HepG2 (cell line): Measurements from ENCODE around the gene PSEN1. TPM values are rescaled to one million over a fixed set of nuclear protein-coding genes. Genes with fewer than 3 reads are reported as not detected.
A peak's percentile ranks its signal among the peaks of the same experiment; 100 is the strongest.

Source experiments
- ATAC-seq: fragments of 200-7000 bp; cut with Tn5 transposase; 3 replicates; pipeline ENCODE4 v1.9.1; 2020; ENCODE audit warnings: mild to moderate bottlenecking, moderate library complexity
- BruUV-seq: library from RNA; stranded (reverse); fragments of 400-500 nt; replicated peaks from 2 replicates; lab custom pipeline; 2021; lab: Mats Ljungman, UMichigan
- CTCF ChIA-PET: fragments of 300-600 bp; formaldehyde crosslinking; extraction: SDS; loops from one replicate; lab custom pipeline; 2021; ENCODE audit warnings: low total read pairs, inconsistent platforms, low intra/inter-chr PET ratio; lab: Yijun Ruan, JAX
- POLR2A ChIA-PET: fragments of 350-600 bp; sonication (Branson Sonifier 250); formaldehyde crosslinking; loops from one replicate; lab custom pipeline; 2020; ENCODE audit warnings: antibody characterized with exemption, inconsistent platforms; lab: Yijun Ruan, JAX
- DNase-seq: peaks from one replicate; pipeline ENCODE4 v3.0.0-alpha.2; 2015; ENCODE audit warnings: low spot score
- FAIRE-seq: peaks from 3 replicates; lab custom pipeline; 2011; peaks lifted over from hg19 to GRCh38; lab: Jason Lieb, UNC
- H2AFZ ChIP-seq: one replicate; pipeline ENCODE4 v1.6.1; 2011; ENCODE audit warnings: low read length, inconsistent platforms
- H3K27ac ChIP-seq: fragments of 300-600 bp; 3 replicates; pipeline ENCODE4 v1.8.0; 2011; ENCODE audit warnings: mixed run types, mild to moderate bottlenecking, mixed read lengths, low read length, inconsistent platforms; ENCODE audit not compliant: insufficient read depth; ENCODE audit errors: extremely low read length
- H3K27me3 ChIP-seq, 2 experiments: fragments of 200-600 bp in 1 of 2; 2 replicates in 1 of 2; 3 replicates in 1 of 2; pipeline versions ENCODE4 v1.6.0 to v1.8.0; 2011; ENCODE audit warnings: low read length in 2 of 2, mild to moderate bottlenecking in 2 of 2, moderate library complexity in 2 of 2, inconsistent platforms in 1 of 2; ENCODE audit not compliant: insufficient read depth in 2 of 2, control insufficient read depth in 1 of 2
- H3K36me3 ChIP-seq, 2 experiments: fragments of 200-600 bp in 1 of 2; replicated peaks in 1 of 2; 2 replicates in 1 of 2; 3 replicates in 1 of 2; pipeline versions ENCODE4 v1.5.1 to v1.8.0; 2011; ENCODE audit warnings: low read length in 2 of 2, inconsistent platforms in 1 of 2; ENCODE audit not compliant: insufficient read depth in 2 of 2, control insufficient read depth in 1 of 2
- H3K4me1 ChIP-seq: 2 replicates; pipeline ENCODE4 v1.5.1; 2012; ENCODE audit warnings: low read length, inconsistent platforms; ENCODE audit not compliant: insufficient read depth
- H3K4me2 ChIP-seq: 2 replicates; pipeline ENCODE4 v1.6.0; 2011; ENCODE audit warnings: low read depth, low read length, inconsistent platforms
- H3K4me3 ChIP-seq, 3 experiments: fragments of 200-600 bp in 1 of 3; sonication (generic), shearing (Covaris generic) in 1 of 3; replicated peaks in 1 of 3; 2 replicates each; pipeline ENCODE4 v1.5.1; 2011 to 2016; ENCODE audit warnings: low read length in 3 of 3, inconsistent platforms in 2 of 3, low read depth in 2 of 3, mild to moderate bottlenecking in 2 of 3, control low read depth in 1 of 3, mixed read lengths in 1 of 3; ENCODE audit not compliant: insufficient read depth in 1 of 3
- H3K79me2 ChIP-seq: one replicate; pipeline ENCODE4 v1.6.1; 2011; ENCODE audit warnings: low read length, inconsistent platforms; ENCODE audit not compliant: insufficient read depth
- H3K9ac ChIP-seq: 2 replicates; pipeline ENCODE4 v1.6.0; 2011; ENCODE audit warnings: mild to moderate bottlenecking, low read depth, low read length, inconsistent platforms; ENCODE audit not compliant: insufficient read depth
- H3K9me3 ChIP-seq: 2 replicates; pipeline ENCODE4 v1.5.1; 2012; ENCODE audit warnings: mild to moderate bottlenecking, low read length
- H4K20me1 ChIP-seq: 2 replicates; pipeline ENCODE4 v1.6.0; 2011; ENCODE audit warnings: inconsistent platforms, mild to moderate bottlenecking, low read length, moderate library complexity; ENCODE audit not compliant: insufficient read depth
- AGO1 ChIP-seq: fragments of 200-400 bp; formaldehyde crosslinking; IDR thresholded peaks from 2 replicates; pipeline ENCODE4 v1.6.1; 2017; ENCODE audit warnings: mild to moderate bottlenecking, low read depth, low read length, moderate library complexity; ENCODE audit not compliant: poor library complexity, severe bottlenecking
- GABPB1 ChIP-seq: IDR thresholded peaks from 2 replicates; pipeline ENCODE4 v1.6.1; 2016; ENCODE audit warnings: mild to moderate bottlenecking, missing genetic modification reagents, moderate library complexity, missing compliant biosample characterization
- GFI1 ChIP-seq: sonication (generic); formaldehyde crosslinking; IDR thresholded peaks from 2 replicates; pipeline ENCODE4 v1.5.0; 2020; ENCODE audit warnings: missing genetic modification reagents, mild to moderate bottlenecking, borderline replicate concordance
- ISL2 ChIP-seq: sonication (generic); formaldehyde crosslinking; IDR thresholded peaks from 2 replicates; pipeline ENCODE4 v1.5.0; 2020; ENCODE audit warnings: missing genetic modification reagents
- KDM5B ChIP-seq: sonication (generic); formaldehyde crosslinking; IDR thresholded peaks from 2 replicates; pipeline ENCODE4 v1.4.0; 2020; ENCODE audit warnings: missing genetic modification reagents, mild to moderate bottlenecking, borderline replicate concordance
- NCOR1 ChIP-seq: fragments of 200-600 bp; sonication (generic); IDR thresholded peaks from 2 replicates; pipeline ENCODE4 v1.7.0; 2017; ENCODE audit warnings: antibody characterized with exemption, low read length, borderline replicate concordance
- ONECUT2 ChIP-seq: sonication (generic); formaldehyde crosslinking; IDR thresholded peaks from 2 replicates; pipeline ENCODE4 v1.4.0; 2020; ENCODE audit warnings: missing genetic modification reagents
- SKI ChIP-seq: fragments of 450-650 bp; IDR thresholded peaks from one replicate; pipeline ENCODE4 v1.6.1; 2018; ENCODE audit warnings: mild to moderate bottlenecking; ENCODE audit not compliant: partially characterized antibody
- TAF15 ChIP-seq: fragments of 200-400 bp; formaldehyde crosslinking; IDR thresholded peaks from one replicate; pipeline ENCODE4 v1.6.1; 2018; ENCODE audit warnings: mild to moderate bottlenecking, low read depth, low read length; ENCODE audit not compliant: poor library complexity, severe bottlenecking
- ZBTB8A ChIP-seq: sonication (generic); formaldehyde crosslinking; IDR thresholded peaks from 2 replicates; pipeline ENCODE4 v1.4.0; 2020; ENCODE audit warnings: mild to moderate bottlenecking, low read depth, missing genetic modification reagents, borderline replicate concordance
- ZKSCAN8 ChIP-seq: IDR thresholded peaks from 2 replicates; pipeline ENCODE4 v1.6.1; 2016; ENCODE audit warnings: borderline replicate concordance, missing genetic modification reagents, missing compliant biosample characterization
- ZNF101 ChIP-seq: sonication (generic); formaldehyde crosslinking; IDR thresholded peaks from 2 replicates; pipeline ENCODE4 v1.4.0; 2020; ENCODE audit warnings: mild to moderate bottlenecking, low read depth, missing genetic modification reagents, borderline replicate concordance
- ZNF17 ChIP-seq: sonication (generic); formaldehyde crosslinking; IDR thresholded peaks from 2 replicates; pipeline ENCODE4 v1.5.0; 2020; ENCODE audit warnings: mild to moderate bottlenecking, missing genetic modification reagents
- ZNF260 ChIP-seq: sonication (generic); formaldehyde crosslinking; IDR thresholded peaks from 2 replicates; pipeline ENCODE4 v1.4.0; 2020; ENCODE audit warnings: missing genetic modification reagents, low read depth, mild to moderate bottlenecking, borderline replicate concordance
- WGBS: methylation state at CpG from one replicate; pipeline ENCODE4 v1.1.6; 2017; ENCODE audit warnings: low lambda C conversion rate; 5-methylcytosine and 5-hydroxymethylcytosine counted together
- in situ Hi-C: cut with HindIII; loops from 2 replicates; pipeline ENCODE4 v1.10.0; 2017; ENCODE audit warnings: low pct_unique_long_range_greater_than_20kb; ENCODE audit not compliant: extremely low pct_ligation_motif_present
- intact Hi-C: fragments of 100-400 bp; cut with micrococcal nuclease; formaldehyde crosslinking; loops from one replicate; pipeline ENCODE4 v1.10.0; 2022; ENCODE audit not compliant: unreplicated experiment
- polyA plus RNA-seq, 8 experiments: library from polyadenylated mRNA; depleted of rRNA in 3 of 8; stranded (reverse) in 7 of 8; unstranded in 1 of 8; fragments of >200 nt; fragmentation: Illumina TruSeq in 4 of 8; extraction: Trizol in 4 of 8; gene quantifications; 2 replicates each; pipeline versions ENCODE4 v1.2.1 to v1.2.3, GENCODE V29; 2011 to 2016; ENCODE audit warnings: low read depth in 4 of 8, missing spikeins in 1 of 8, mixed read lengths in 1 of 8; ENCODE audit not compliant: insufficient read depth in 1 of 8
- total RNA-seq, 5 experiments: library from RNA; depleted of rRNA; stranded (reverse); fragments of >200 nt; fragmentation: Illumina TruSeq; extraction: Trizol; gene quantifications; 2 replicates each; pipeline ENCODE4 v1.2.3, GENCODE V29; 2016; ENCODE audit warnings: low read depth in 1 of 5

The PSEN1 gene
- total and polyA plus RNA-seq, 2 of the 13 experiments (the other 11 are each of a cell fraction or from before 2014, with no cell fraction given), result 12.5 to 26.6 TPM

DNA sequence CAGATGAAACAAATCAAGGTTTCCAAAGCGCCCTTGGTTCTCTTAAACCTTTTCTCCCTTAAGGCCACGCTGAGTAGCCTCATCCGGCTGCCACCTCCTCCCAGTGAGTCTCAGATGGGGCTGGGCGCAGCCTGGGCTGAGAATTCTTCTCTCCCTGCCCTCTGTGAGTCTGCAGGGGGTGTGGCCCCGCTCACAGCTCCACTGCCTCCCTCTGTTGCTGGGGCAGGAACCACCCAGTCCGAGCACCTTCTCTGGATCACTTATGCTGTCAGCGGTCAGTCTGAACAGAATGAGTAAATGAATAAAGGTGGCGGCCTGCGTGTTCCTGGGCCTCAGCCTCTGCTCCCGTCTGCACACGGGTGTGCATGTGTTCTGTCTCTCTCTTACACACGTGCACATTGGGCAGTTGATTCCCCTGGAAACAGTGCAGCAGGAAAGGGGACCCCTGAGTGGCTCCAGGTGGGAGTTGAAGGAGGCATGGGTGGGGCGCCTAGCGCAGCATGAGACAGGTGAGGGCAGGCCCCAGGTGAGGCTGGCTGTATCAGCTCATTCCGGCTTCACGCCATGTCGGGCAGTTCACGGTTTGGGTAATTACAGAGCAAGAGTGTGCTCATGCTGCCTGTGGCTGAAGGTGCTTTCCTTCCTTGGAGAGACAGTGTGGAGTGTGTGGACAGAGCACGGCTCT, 105.3 kb downstream of the PSEN1 start:
- BruUV-seq, result no TSS peak
- H3K79me2 ChIP-seq, result no peaks in the 10 kb centered on the region
- TF ChIP-seq AGO1, result no peak
- TF ChIP-seq ZKSCAN8 (CRISPR knock-in tag), result no peak
- 0 out of 2 replicates have a peak, but pooled peaks have one; percentile 36 for TF ChIP-seq KDM5B (CRISPR knock-in tag)
- no peak for TF ChIP-seq ONECUT2 (CRISPR knock-in tag)
- TF ChIP-seq ZNF101, result no peak
- no peak for TF ChIP-seq GFI1 (CRISPR knock-in tag)
- no peak for TF ChIP-seq NCOR1
- intact Hi-C loops, result no loop called here
- ChIA-PET CTCF (no interaction called here), POLR2A (interaction anchor here (1.2 kb wide), 1 partner anchor 9 kb away, joined by 3 read pairs; no protein-coding TSS in a partner anchor)
- DNase-seq (no peak), FAIRE-seq (no peak), ATAC-seq (peak; percentile 33)
- H3K9me3 ChIP-seq, result no peaks in the 10 kb centered on the region
- no peak overlapping the region for H3K4me3 ChIP-seq
- H3K9ac ChIP-seq, result no peak overlapping the region
- H3K27me3 ChIP-seq, result peaks cover 11 to 58% of the 10 kb centered on the region in 2 experiments
- H4K20me1 ChIP-seq, result no peaks in the 10 kb centered on the region
- WGBS, result 36% methylated on average over 12 of the region's 19 CpGs
- no peak overlapping the region for H2AFZ ChIP-seq
- in situ Hi-C loops, result no loop called here
- peaks cover 11% of the 10 kb centered on the region for H3K4me1 ChIP-seq
- no peaks in the 10 kb centered on the region for H3K36me3 ChIP-seq
- no peak overlapping the region for H3K27ac ChIP-seq
- no peak overlapping the region for H3K4me2 ChIP-seq

DNA sequence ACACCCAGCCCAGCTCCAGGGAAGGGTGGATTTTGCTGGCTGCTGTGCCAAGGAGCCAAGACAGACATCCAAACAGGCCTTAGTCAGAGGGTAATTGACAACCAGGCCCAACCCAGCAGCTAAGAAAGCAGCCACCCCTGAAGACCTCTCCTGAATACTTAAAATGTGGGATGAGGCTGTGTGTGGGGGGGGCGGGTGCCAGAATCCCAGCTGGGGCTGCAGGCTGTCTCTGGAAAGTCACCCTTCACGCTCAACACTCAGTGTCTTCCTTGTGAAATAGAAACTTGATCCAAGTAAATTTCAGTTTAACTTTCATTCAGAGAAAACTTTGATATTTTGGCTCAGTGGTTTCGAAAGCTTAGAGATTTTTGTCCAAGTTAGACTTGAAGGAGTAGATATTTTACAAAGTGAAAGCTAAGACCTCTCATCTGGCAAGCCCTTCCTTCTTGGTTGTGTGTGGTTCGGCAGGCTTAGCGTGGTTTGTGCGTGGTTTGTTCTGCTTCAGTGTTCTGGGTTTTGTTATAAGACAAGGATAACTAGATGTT, 106.1 kb downstream of the PSEN1 start:
- DNase-seq, result no peak
- POLR2A ChIA-PET, result no interaction called here
- CTCF ChIA-PET, result no interaction called here
- H3K27me3 ChIP-seq, result peaks cover 11 to 51% of the 10 kb centered on the region in 2 experiments
- no peaks in the 10 kb centered on the region for H3K9me3 ChIP-seq
- FAIRE-seq, result no peak
- no TSS peak for BruUV-seq
- H4K20me1 ChIP-seq, result no peaks in the 10 kb centered on the region
- H3K27ac ChIP-seq, result no peak overlapping the region
- H2AFZ ChIP-seq, result no peak overlapping the region
- H3K36me3 ChIP-seq, result no peaks in the 10 kb centered on the region
- intact Hi-C loops, result no loop called here
- H3K9ac ChIP-seq, result no peak overlapping the region
- H3K4me2 ChIP-seq, result no peak overlapping the region
- no peak overlapping the region for H3K4me3 ChIP-seq
- 61% methylated on average over 6 of the region's 6 CpGs for WGBS
- in situ Hi-C loops, result no loop called here
- H3K4me1 ChIP-seq, result peaks cover 11% of the 10 kb centered on the region
- H3K79me2 ChIP-seq, result no peaks in the 10 kb centered on the region
- no peak for ATAC-seq
- TF ChIP-seq TAF15 (no peak), ZNF260 (CRISPR knock-in tag) (no peak), ZNF17 (CRISPR knock-in tag) (no peak), SKI (no peak), ZBTB8A (CRISPR knock-in tag) (no peak), ISL2 (CRISPR knock-in tag) (no peak), GABPB1 (no peak)
